Measurements from ENCODE around the gene TICAM2.

TICAM2 gene

GRCh38 chr5:115530426-115530825, 71.9 kb downstream of the TICAM2 start:
- peaks cover 5% of the 10 kb centered on the region for H3K9me3 Mint-ChIP-seq
- H3K36me3 Mint-ChIP-seq (ENCODE audit: low read depth), result peaks cover 47% of the 10 kb centered on the region
- H3K27me3 Mint-ChIP-seq, result no peaks in the 10 kb centered on the region
- peaks cover 32% of the 10 kb centered on the region for H3K4me1 Mint-ChIP-seq (ENCODE audit: low read depth)
- intact Hi-C loops (cut with micrococcal nuclease), result no loop called here
- no peak overlapping the region for H3K27ac Mint-ChIP-seq
- H3K4me3 Mint-ChIP-seq, result no peak overlapping the region
